ENCODE results near the gene ZFP2. TPM values are rescaled to one million over a fixed set of nuclear protein-coding genes. Genes with fewer than 3 reads are reported as not detected.

ZFP2 gene
- total and polyA plus RNA-seq, 7 donors, result 0.70 to 5.4 (median 3.7) TPM; not detected in 1

DNA sequence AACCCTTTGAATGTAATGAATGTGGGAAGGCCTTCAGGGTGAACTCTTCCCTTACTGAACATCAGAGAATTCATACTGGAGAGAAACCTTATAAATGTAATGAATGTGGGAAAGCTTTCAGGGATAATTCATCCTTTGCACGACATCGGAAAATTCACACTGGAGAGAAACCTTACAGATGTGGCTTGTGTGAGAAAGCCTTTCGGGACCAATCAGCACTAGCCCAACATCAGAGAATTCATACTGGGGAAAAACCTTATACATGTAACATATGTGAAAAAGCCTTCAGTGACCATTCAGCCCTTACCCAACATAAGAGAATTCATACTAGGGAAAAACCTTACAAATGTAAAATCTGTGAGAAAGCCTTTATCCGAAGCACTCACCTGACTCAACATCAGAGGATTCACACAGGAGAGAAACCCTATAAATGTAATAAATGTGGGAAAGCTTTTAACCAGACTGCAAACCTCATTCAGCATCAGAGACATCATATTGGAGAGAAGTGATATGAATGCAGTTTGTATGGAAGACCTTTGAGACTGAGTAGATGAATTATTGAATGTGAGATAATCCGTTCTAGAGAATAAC, 69.8 kb downstream of the ZFP2 start:
- TF ChIP-seq, protein P1, sequence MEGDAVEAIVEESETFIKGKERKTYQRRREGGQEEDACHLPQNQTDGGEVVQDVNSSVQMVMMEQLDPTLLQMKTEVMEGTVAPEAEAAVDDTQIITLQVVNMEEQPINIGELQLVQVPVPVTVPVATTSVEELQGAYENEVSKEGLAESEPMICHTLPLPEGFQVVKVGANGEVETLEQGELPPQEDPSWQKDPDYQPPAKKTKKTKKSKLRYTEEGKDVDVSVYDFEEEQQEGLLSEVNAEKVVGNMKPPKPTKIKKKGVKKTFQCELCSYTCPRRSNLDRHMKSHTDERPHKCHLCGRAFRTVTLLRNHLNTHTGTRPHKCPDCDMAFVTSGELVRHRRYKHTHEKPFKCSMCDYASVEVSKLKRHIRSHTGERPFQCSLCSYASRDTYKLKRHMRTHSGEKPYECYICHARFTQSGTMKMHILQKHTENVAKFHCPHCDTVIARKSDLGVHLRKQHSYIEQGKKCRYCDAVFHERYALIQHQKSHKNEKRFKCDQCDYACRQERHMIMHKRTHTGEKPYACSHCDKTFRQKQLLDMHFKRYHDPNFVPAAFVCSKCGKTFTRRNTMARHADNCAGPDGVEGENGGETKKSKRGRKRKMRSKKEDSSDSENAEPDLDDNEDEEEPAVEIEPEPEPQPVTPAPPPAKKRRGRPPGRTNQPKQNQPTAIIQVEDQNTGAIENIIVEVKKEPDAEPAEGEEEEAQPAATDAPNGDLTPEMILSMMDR (IDR thresholded peaks at IDR 0.05), result no peak
- TF ChIP-seq POLR2AphosphoS5 (IDR thresholded peaks at IDR 0.05) (no peak), POLR2A (IDR thresholded peaks at IDR 0.05) (no peak), EP300 (IDR thresholded peaks at IDR 0.05) (no peak)
- intact Hi-C loops (cut with DNase I), result no loop called here
- H3K9me3 ChIP-seq, result peaks cover 46 to 83% (median 74%) of the 10 kb centered on the region in 4 donors
- no peak for DNase-seq
- H3K27me3 ChIP-seq, result no peaks in the 10 kb centered on the region
- H3K4me3 ChIP-seq, result no peak overlapping the region
- no peak overlapping the region for H3K27ac ChIP-seq
- H3K36me3 ChIP-seq, result peaks cover 9 to 60% (median 29%) of the 10 kb centered on the region in 4 donors
- 97% methylated on average over 5 of the region's 5 CpGs for WGBS, 2 donors
- no peaks in the 10 kb centered on the region for H3K4me1 ChIP-seq

DNA sequence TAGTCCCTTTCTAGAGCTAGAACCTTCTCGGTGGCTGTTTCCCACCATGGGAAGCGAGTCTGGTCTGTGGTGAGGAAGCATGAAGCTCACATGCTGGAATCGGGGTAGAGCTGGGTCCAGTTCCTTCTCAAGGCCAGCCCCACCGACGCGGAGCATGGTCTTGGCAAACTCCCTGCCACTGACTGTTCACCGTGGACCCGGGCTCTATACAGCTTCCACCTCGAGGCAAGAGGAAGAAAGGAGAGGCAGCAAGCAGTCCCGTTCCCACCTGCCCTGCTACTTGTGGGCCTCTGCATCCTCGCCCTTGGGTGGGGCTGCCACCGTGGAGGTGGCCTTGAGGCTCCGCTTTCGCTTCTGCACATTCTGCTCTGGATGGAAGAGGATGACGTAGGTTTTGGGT, 85.7 kb downstream of the ZFP2 start:
- no peaks in the 10 kb centered on the region for H3K27me3 ChIP-seq
- peaks cover 23 to 76% (median 59%) of the 10 kb centered on the region in 4 donors for H3K9me3 ChIP-seq
- no peak overlapping the region for H3K27ac ChIP-seq
- no peak overlapping the region for H3K4me3 ChIP-seq
- H3K4me1 ChIP-seq, result no peaks in the 10 kb centered on the region
- DNase-seq, result no peak
- intact Hi-C loops (cut with DNase I), result no loop called here
- WGBS, 2 donors, result 91 to 93% methylated on average over 15 of the region's 15 CpGs
- peaks cover 0 to 15% (median 0%) of the 10 kb centered on the region in 4 donors for H3K36me3 ChIP-seq
- TF ChIP-seq POLR2A (IDR thresholded peaks at IDR 0.05), result no peak
- TF ChIP-seq, protein P1 (IDR thresholded peaks at IDR 0.05), result no peak
- TF ChIP-seq EP300 (IDR thresholded peaks at IDR 0.05), result no peak
- TF ChIP-seq POLR2AphosphoS5 (IDR thresholded peaks at IDR 0.05), result no peak

Other genes starting within 250 kb of the ZFP2 start
- 10 to 100 TPM; 17.8 to 29.4 (median 21.7) TPM for gene ZNF354A, start 165.3 kb upstream of the ZFP2 start, total RNA-seq
- gene ZNF354A, start 165.3 kb upstream of the ZFP2 start, polyA plus RNA-seq, result 1 to 10 TPM; 3.7 to 5.8 (median 4.8) TPM
- gene ZNF354B, start 36.0 kb upstream of the ZFP2 start, total RNA-seq, result 10 to 100 TPM; 13.3 to 23.5 (median 18.6) TPM
- 1 to 10 TPM in 2 of 3 donors, under 1 TPM in 1; 0.92 to 6.3 (median 1.2) TPM for gene ZNF354B, start 36.0 kb upstream of the ZFP2 start, polyA plus RNA-seq
- 1 to 10 TPM; 2.0 to 6.1 (median 3.4) TPM for gene ZNF454, start 45.3 kb downstream of the ZFP2 start, total RNA-seq
- gene ZNF454, start 45.3 kb downstream of the ZFP2 start, polyA plus RNA-seq, result 1 to 10 TPM in 1 of 3 donors, under 1 TPM in 1, not detected in 1; 0.23 to 1.0 TPM
- not detected for gene GRM6, start 99.4 kb downstream of the ZFP2 start, total RNA-seq
- gene GRM6, start 99.4 kb downstream of the ZFP2 start, polyA plus RNA-seq, result under 1 TPM in 1 of 3 donors, not detected in 2; 0.01 TPM
- 1 to 10 TPM; 2.8 to 6.3 (median 4.7) TPM for gene ZNF879, start 127.9 kb downstream of the ZFP2 start, total RNA-seq
- gene ZNF879, start 127.9 kb downstream of the ZFP2 start, polyA plus RNA-seq, result 1 to 10 TPM in 2 of 3 donors, under 1 TPM in 1; under 0.01 to 1.9 (median 1.6) TPM
- 10 to 100 TPM in 2 of 4 donors, 1 to 10 TPM in 2; 7.7 to 12.1 (median 10.1) TPM for gene ZNF354C, start 164.5 kb downstream of the ZFP2 start, total RNA-seq
- 1 to 10 TPM in 1 of 3 donors, under 1 TPM in 2; 0.23 to 1.4 (median 0.60) TPM for gene ZNF354C, start 164.5 kb downstream of the ZFP2 start, polyA plus RNA-seq

All from sigmoid colon (tissue), 7 donors.